SK-N-MC (cell line): ENCODE data around the gene DDX39A.

Experiments
- EZH2 ChIP-seq: fragments of 200-600 bp; sonication (generic); IDR thresholded peaks from one replicate; pipeline ENCODE4 v1.6.1; 2017; ENCODE audit warnings: antibody characterized with exemption
- FOXP2 ChIP-seq: optimal IDR thresholded peaks from 2 replicates; pipeline ENCODE3; 2011; ENCODE audit warnings: mild to moderate bottlenecking, moderate library complexity; ENCODE audit not compliant: insufficient read depth; ENCODE audit errors: extremely low read length, control extremely low read depth
- POLR2AphosphoS5 ChIP-seq: IDR thresholded peaks from 2 replicates; pipeline ENCODE4 v1.6.1; 2012; ENCODE audit warnings: mild to moderate bottlenecking, low read depth, low read length, borderline replicate concordance

GRCh38 chr19:14375055-14375581 lies 44.0 kb downstream of the DDX39A start:
- TF ChIP-seq POLR2AphosphoS5: no peak
- TF ChIP-seq EZH2: no peak
- no peak for TF ChIP-seq FOXP2
